Measurements from ENCODE around the gene OR6S1.

GRCh38 chr14:20602583-20602982 lies 38.9 kb downstream of the OR6S1 start:
- no peak for TF ChIP-seq SUZ12 (IDR thresholded peaks at IDR 0.05; ENCODE audit: low read length)
- no peak for TF ChIP-seq POLR2AphosphoS5 (IDR thresholded peaks at IDR 0.05; ENCODE audit: low read depth, low read length)
- TF ChIP-seq GABPA (IDR thresholded peaks at IDR 0.05; ENCODE audit: borderline replicate concordance, insufficient read depth, low read length), result no peak
- no peak for TF ChIP-seq ZNF274 (IDR thresholded peaks at IDR 0.05; ENCODE audit: borderline replicate concordance, extremely low read depth, low read length)
- no peak for TF ChIP-seq KDM1A (IDR thresholded peaks at IDR 0.05; ENCODE audit: borderline replicate concordance, low read length)
- TF ChIP-seq EGR1 (IDR thresholded peaks at IDR 0.05; ENCODE audit: borderline replicate concordance, low read depth, low read length), result no peak
- TF ChIP-seq JUN (IDR thresholded peaks at IDR 0.05; ENCODE audit: low read depth, low read length), result no peak
